Transverse colon (tissue), 4 donors: ENCODE data around the gene TCFL5. TPM values are rescaled to one million over a fixed set of nuclear protein-coding genes. Genes with fewer than 3 reads are reported as not detected.

Experiments used
- DNase-seq: peaks from one replicate; pipeline ENCODE4 v3.0.0-alpha.2; 2019
- H3K27ac ChIP-seq, 4 donors: fragments of 200-600 bp; sonication (generic); 2 replicates each; pipeline ENCODE4 v1.5.1; 2016 to 2018; ENCODE audit warnings: inconsistent platforms in 4 of 4
- H3K27me3 ChIP-seq: fragments of 200-600 bp; sonication (generic); 2 replicates; pipeline ENCODE4 v1.5.1; 2017; ENCODE audit warnings: inconsistent platforms
- H3K36me3 ChIP-seq, 4 donors: fragments of 200-600 bp; sonication (generic); 2 replicates each; pipeline ENCODE4 v1.5.1; 2017 to 2019; ENCODE audit warnings: inconsistent platforms in 4 of 4
- H3K4me1 ChIP-seq, 4 donors: fragments of 200-600 bp; sonication (generic); 2 replicates each; pipeline ENCODE4 v1.5.1; 2017 to 2020; ENCODE audit warnings: inconsistent platforms in 4 of 4
- H3K4me3 ChIP-seq, 4 donors: fragments of 200-600 bp; sonication (generic); 1 replicate in 1 of 4; 2 replicates in 3 of 4; pipeline versions ENCODE4 v1.5.1 to v1.6.1; 2017 to 2019; ENCODE audit warnings: inconsistent platforms in 4 of 4
- H3K9me3 ChIP-seq, 2 donors: fragments of 200-600 bp; sonication (generic); 2 replicates each; pipeline ENCODE4 v1.5.1; 2017 to 2019; ENCODE audit warnings: inconsistent platforms in 2 of 2
- CTCF ChIP-seq, 5 experiments: fragments of 200-600 bp in 3 of 5; fragments of 450-650 bp in 2 of 5; sonication (generic) in 3 of 5; IDR thresholded peaks; 1 replicate in 2 of 5; 2 replicates in 3 of 5; pipeline ENCODE4 v1.5.1; 2016 to 2017; ENCODE audit warnings: antibody characterized with exemption in 5 of 5, inconsistent platforms in 3 of 5, mild to moderate bottlenecking in 2 of 5, moderate library complexity in 1 of 5
- EP300 ChIP-seq: sonication (generic); formaldehyde crosslinking; IDR thresholded peaks from one replicate; pipeline ENCODE4 v1.6.1; 2017; ENCODE audit warnings: antibody characterized with exemption, low read depth
- POLR2A ChIP-seq: fragments of 450-650 bp; IDR thresholded peaks from one replicate; pipeline ENCODE4 v1.6.1; 2016; ENCODE audit warnings: antibody characterized with exemption, mild to moderate bottlenecking, moderate library complexity
- POLR2AphosphoS5 ChIP-seq, 3 donors: sonication (generic); formaldehyde crosslinking; IDR thresholded peaks; one replicate each; pipeline ENCODE4 v1.6.1; 2016; ENCODE audit warnings: antibody characterized with exemption in 3 of 3
- WGBS, 2 donors: methylation state at CpG; one replicate each; pipeline ENCODE4 v1.1.5; 2018; ENCODE audit warnings: low coverage in 1 of 2; 5-methylcytosine and 5-hydroxymethylcytosine counted together
- in situ Hi-C, 4 donors: fragments of 200-750 bp; cut with MboI; loops; one replicate each; pipeline versions ENCODE4 v1.15.0 to v1.15.1; 2017; ENCODE audit warnings: low sequenced_read_pairs in 3 of 4, low pct_ligation_motif_present in 1 of 4, low pct_unique_long_range_greater_than_20kb in 1 of 4
- intact Hi-C: fragments of 100-400 bp; cut with DNase I; formaldehyde crosslinking; loops from one replicate; pipeline ENCODE4 v1.15.1; 2023; ENCODE audit warnings: low total_unique reads
- total RNA-seq, 4 donors: library from RNA; depleted of rRNA; stranded (reverse); fragments of >200 nt; gene quantifications; one replicate each; pipeline ENCODE4 v1.1.0, GENCODE V29; 2016

Gene TCFL5
- total RNA-seq, 4 donors from 2014 or later = 5.2 to 19.9 (median 5.9) TPM

GRCh38 chr20:62892348-62893304 lies 31.0 kb upstream of the TCFL5 start:
- Histone ChIP-seq H3K36me3 (peaks cover 0 to 81% (median 37%) of the 10 kb centered on the region in 4 donors), H3K27me3 (no peaks in the 10 kb centered on the region), H3K9me3 (no peaks in the 10 kb centered on the region), H3K4me3 (no peak overlapping the region), H3K27ac (no peak overlapping the region), H3K4me1 (peaks cover 0 to 4% (median 3%) of the 10 kb centered on the region in 4 donors)
- DNase-seq = no peak
- intact Hi-C loops (loop anchor here (5.0 kb wide), 1 partner anchor 465 kb away; the partner anchor contains the start of gene RBBP8NL), in situ Hi-C loops (loop anchor here in 3 of 4 donors (5.0 to 25.0 kb wide), 2 partner anchors 120 kb away; partner anchors contain the start of gene BHLHE23 (in 2 of the 3))
- 84 to 92% methylated on average over 12 to 25 of the region's 25 CpGs for WGBS, 2 donors
- no peak for TF ChIP-seq POLR2AphosphoS5 (IDR thresholded peaks at IDR 0.05)
- TF ChIP-seq CTCF (IDR thresholded peaks at IDR 0.05) = no peak
- no peak for TF ChIP-seq POLR2A
- no peak for TF ChIP-seq EP300

GRCh38 chr20:62891111-62891510 lies 29.5 kb upstream of the TCFL5 start:
- DNase-seq = no peak
- no peak for TF ChIP-seq POLR2A
- TF ChIP-seq CTCF (IDR thresholded peaks at IDR 0.05) = no peak
- no peak for TF ChIP-seq EP300
- no peak for TF ChIP-seq POLR2AphosphoS5 (IDR thresholded peaks at IDR 0.05)
- H3K4me3 ChIP-seq = no peak overlapping the region
- H3K36me3 ChIP-seq = peaks cover 0 to 76% (median 35%) of the 10 kb centered on the region in 4 donors
- intact Hi-C loops = loop anchor here (5.0 kb wide), 1 partner anchor 464 kb away; the partner anchor contains the start of gene RBBP8NL
- H3K9me3 ChIP-seq = no peaks in the 10 kb centered on the region
- 88% methylated on average over 15 of the region's 15 CpGs; no CpG with 5 or more reads in 1 of the 2 donors for WGBS, 2 donors
- in situ Hi-C loops = loop anchor here in 3 of 4 donors (5.0 to 25.0 kb wide), 2 partner anchors 121 kb away; partner anchors contain the start of gene BHLHE23 (in 2 of the 3)
- no peak overlapping the region for H3K27ac ChIP-seq
- H3K4me1 ChIP-seq = peaks cover 4 to 12% (median 7%) of the 10 kb centered on the region in 4 donors
- no peaks in the 10 kb centered on the region for H3K27me3 ChIP-seq

GRCh38 chr20:62890444-62890843 lies 28.8 kb upstream of the TCFL5 start:
- 95% methylated on average over 7 of the region's 7 CpGs; no CpG with 5 or more reads in 1 of the 2 donors for WGBS, 2 donors
- H3K27ac ChIP-seq = no peak overlapping the region
- no peaks in the 10 kb centered on the region for H3K9me3 ChIP-seq
- no peak for TF ChIP-seq CTCF (IDR thresholded peaks at IDR 0.05)
- no peak for TF ChIP-seq POLR2A
- in situ Hi-C loops (loop anchor here in 3 of 4 donors (5.0 to 25.0 kb wide), 2 partner anchors 122 kb away; partner anchors contain the start of gene BHLHE23 (in 2 of the 3)), intact Hi-C loops (loop anchor here (5.0 kb wide), 1 partner anchor 463 kb away; the partner anchor contains the start of gene RBBP8NL)
- no peak for DNase-seq
- peaks cover 4 to 12% (median 7%) of the 10 kb centered on the region in 4 donors for H3K4me1 ChIP-seq
- H3K4me3 ChIP-seq = no peak overlapping the region
- H3K27me3 ChIP-seq = no peaks in the 10 kb centered on the region
- H3K36me3 ChIP-seq = peaks cover 0 to 70% (median 35%) of the 10 kb centered on the region in 4 donors

- in situ Hi-C loops = loop anchor here in 3 of 4 donors (5.0 to 25.0 kb wide), 2 partner anchors 122 kb away; partner anchors contain the start of gene BHLHE23 (in 2 of the 3)
- Histone ChIP-seq H3K9me3 (no peaks in the 10 kb centered on the region), H3K36me3 (peaks cover 0 to 66% (median 33%) of the 10 kb centered on the region in 4 donors), H3K4me1 (peaks cover 4 to 12% (median 7%) of the 10 kb centered on the region in 4 donors), H3K27me3 (no peaks in the 10 kb centered on the region), H3K27ac (no peak overlapping the region), H3K4me3 (no peak overlapping the region)
- no peak for DNase-seq
- intact Hi-C loops = loop anchor here (5.0 kb wide), 1 partner anchor 463 kb away; the partner anchor contains the start of gene RBBP8NL
- WGBS, 2 donors = 93% methylated on average over 9 of the region's 9 CpGs; no CpG with 5 or more reads in 1 of the 2 donors
- TF ChIP-seq EP300 = no peak
- no peak for TF ChIP-seq POLR2AphosphoS5 (IDR thresholded peaks at IDR 0.05)
- no peak for TF ChIP-seq POLR2A
- no peak for TF ChIP-seq CTCF (IDR thresholded peaks at IDR 0.05)
Observed at GRCh38 chr20:62889871-62890270, 28.2 kb upstream of the TCFL5 start.
